Right lobe of liver (tissue), 6 donors: ENCODE measurements around the gene RECK. TPM values are rescaled to one million over a fixed set of nuclear protein-coding genes. Genes with fewer than 3 reads are reported as not detected.

Source experiments
- ATAC-seq, 4 donors: fragments of 200-7000 bp; cut with Tn5 transposase; one replicate each; pipeline ENCODE4 v1.9.1; 2020; ENCODE audit warnings: mild to moderate bottlenecking in 4 of 4, moderate library complexity in 4 of 4
- DNase-seq, 3 donors: peaks; one replicate each; pipeline ENCODE4 v3.0.0-alpha.2; 2020
- H3K27ac ChIP-seq, 3 donors: fragments of 200-600 bp; one replicate each; pipeline ENCODE4 v1.8.0; 2022
- H3K27me3 ChIP-seq, 2 donors: fragments of 200-600 bp; one replicate each; pipeline ENCODE4 v1.8.0; 2022
- H3K36me3 ChIP-seq, 4 donors: fragments of 200-600 bp; sonication (generic) in 1 of 4; one replicate each; pipeline versions ENCODE4 v1.5.1 to v1.8.0; 2017 to 2022; ENCODE audit warnings: control low read depth in 1 of 4
- H3K4me1 ChIP-seq, 4 donors: fragments of 200-600 bp; sonication (generic) in 1 of 4; one replicate each; pipeline versions ENCODE4 v1.5.1 to v1.8.0; 2017 to 2022; ENCODE audit warnings: control low read depth in 1 of 4
- H3K4me3 ChIP-seq, 3 donors: fragments of 200-600 bp; one replicate each; pipeline ENCODE4 v1.8.0; 2022
- H3K9me3 ChIP-seq, 4 donors: fragments of 200-600 bp; sonication (generic) in 1 of 4; one replicate each; pipeline versions ENCODE4 v1.5.1 to v1.8.0; 2017 to 2022; ENCODE audit warnings: control low read depth in 1 of 4
- POLR2A ChIP-seq: fragments of 450-650 bp; IDR thresholded peaks from one replicate; pipeline ENCODE4 v1.6.1; 2017; ENCODE audit warnings: antibody characterized with exemption, mild to moderate bottlenecking
- WGBS: methylation state at CpG from one replicate; pipeline ENCODE4 v1.1.6; 2018; ENCODE audit warnings: low coverage, low lambda C conversion rate; ENCODE audit not compliant: insufficient coverage; ENCODE audit errors: missing lambda C conversion rate; 5-methylcytosine and 5-hydroxymethylcytosine counted together
- intact Hi-C, 2 donors: fragments of 100-400 bp; cut with DNase I; formaldehyde crosslinking; loops; one replicate each; pipeline versions ENCODE4 v1.11.2 to v1.14.1; 2022
- total RNA-seq, 6 experiments: library from RNA; depleted of rRNA in 2 of 6; stranded (reverse); fragments of >200 nt in 2 of 6; fragmentation: NEBNext Ultra II Directional in 3 of 6; extraction: Animal tissue kit (Norgen Biotek cat#: 25700) in 3 of 6; gene quantifications; one replicate each; pipeline versions ENCODE4 v1.1.0 to v1.2.4, GENCODE V29; 2016 to 2023
- TF ChIP-seq, protein P1 (sequence below), 4 donors: fragments of 200-600 bp in 3 of 4; fragments of 450-650 bp in 1 of 4; IDR thresholded peaks; one replicate each; pipeline versions ENCODE4 v1.5.1 to v1.8.0; 2016 to 2022; ENCODE audit warnings: antibody characterized with exemption in 4 of 4, mild to moderate bottlenecking in 2 of 4
- donor health status: DM: no; HTN: yes; CAD: no.
- donor health status: DM: no; HTN: no; CAD: no.
- donor health status: DM: no; HTN: no; CAD: no.
- donor health status: DM: no; HTN: yes; CAD: no.
- donor health status: DM: no; HTN: yes; CAD: no.

RECK gene
- total RNA-seq, 6 experiments from 2014 or later, result 2.0 to 6.2 (median 2.6) TPM

DNA sequence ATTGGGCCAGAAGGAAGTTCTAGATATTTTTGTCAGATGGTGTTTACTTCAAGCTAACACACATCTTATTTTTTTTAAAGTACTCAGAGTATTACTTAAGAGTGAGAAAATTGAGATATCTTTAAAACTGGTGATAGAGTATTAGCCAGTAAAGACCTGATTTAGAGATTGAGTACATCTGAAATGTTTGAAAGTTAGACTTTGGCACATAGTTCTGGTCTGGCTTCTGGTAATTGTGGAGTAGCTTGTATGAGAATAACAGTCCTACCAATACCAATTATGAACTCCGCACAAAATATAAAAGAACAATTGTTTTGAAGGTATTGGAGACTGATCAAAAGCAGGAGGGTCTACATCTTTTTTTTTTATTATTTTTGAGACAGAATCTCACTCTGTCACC lies 55.3 kb downstream of the RECK start:
- H3K27me3 ChIP-seq, result no peaks in the 10 kb centered on the region
- no peak overlapping the region for H3K4me3 ChIP-seq
- peaks cover 0 to 28% (median 10%) of the 10 kb centered on the region in 4 donors for H3K4me1 ChIP-seq
- DNase-seq (no peak), ATAC-seq (peak; percentile 47 to 52 (median 50))
- 50% methylated on average over 1 of the region's 1 CpG for WGBS
- no peaks in the 10 kb centered on the region for H3K9me3 ChIP-seq
- intact Hi-C loops, result no loop called here
- TF ChIP-seq, protein P1, sequence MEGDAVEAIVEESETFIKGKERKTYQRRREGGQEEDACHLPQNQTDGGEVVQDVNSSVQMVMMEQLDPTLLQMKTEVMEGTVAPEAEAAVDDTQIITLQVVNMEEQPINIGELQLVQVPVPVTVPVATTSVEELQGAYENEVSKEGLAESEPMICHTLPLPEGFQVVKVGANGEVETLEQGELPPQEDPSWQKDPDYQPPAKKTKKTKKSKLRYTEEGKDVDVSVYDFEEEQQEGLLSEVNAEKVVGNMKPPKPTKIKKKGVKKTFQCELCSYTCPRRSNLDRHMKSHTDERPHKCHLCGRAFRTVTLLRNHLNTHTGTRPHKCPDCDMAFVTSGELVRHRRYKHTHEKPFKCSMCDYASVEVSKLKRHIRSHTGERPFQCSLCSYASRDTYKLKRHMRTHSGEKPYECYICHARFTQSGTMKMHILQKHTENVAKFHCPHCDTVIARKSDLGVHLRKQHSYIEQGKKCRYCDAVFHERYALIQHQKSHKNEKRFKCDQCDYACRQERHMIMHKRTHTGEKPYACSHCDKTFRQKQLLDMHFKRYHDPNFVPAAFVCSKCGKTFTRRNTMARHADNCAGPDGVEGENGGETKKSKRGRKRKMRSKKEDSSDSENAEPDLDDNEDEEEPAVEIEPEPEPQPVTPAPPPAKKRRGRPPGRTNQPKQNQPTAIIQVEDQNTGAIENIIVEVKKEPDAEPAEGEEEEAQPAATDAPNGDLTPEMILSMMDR (IDR thresholded peaks at IDR 0.05), result no peak
- TF ChIP-seq POLR2A, result no peak
- H3K27ac ChIP-seq, result peak overlapping the region in 1 of 3 donors; percentile 8
- no peaks in the 10 kb centered on the region for H3K36me3 ChIP-seq

DNA sequence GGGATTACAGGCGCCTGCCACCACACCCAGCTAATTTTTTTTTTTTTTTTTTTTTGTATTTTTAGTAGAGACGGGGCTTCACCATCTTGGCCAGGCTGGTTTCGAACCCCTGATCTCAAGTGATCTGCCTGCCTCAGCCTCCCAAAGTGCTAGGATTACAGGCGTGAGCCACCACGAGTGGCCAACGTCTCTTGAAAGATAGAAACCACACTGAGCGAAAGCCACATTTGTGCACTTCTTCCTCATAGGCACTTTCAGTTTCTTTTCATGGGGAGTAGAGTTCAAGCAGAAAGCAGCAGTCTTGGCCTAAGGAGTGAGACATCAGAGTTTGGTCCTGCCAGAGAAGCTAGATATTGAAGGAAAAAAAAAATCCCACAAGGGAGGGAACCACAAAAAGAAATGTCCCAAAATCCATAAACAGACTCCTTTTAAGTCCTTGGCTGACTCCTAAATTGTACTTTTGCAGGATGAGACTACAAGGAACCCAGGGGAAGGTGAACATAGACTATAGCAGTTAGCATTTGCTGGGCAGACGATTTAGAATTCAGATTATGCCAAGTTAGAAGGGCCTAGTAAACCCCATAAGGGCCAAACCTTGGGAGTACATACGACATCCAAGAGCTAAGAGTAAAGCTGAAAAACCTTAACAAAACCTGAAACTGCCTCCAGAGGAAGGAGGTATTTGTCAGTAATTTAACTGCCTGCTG lies 55.9 kb downstream of the RECK start:
- intact Hi-C loops, result no loop called here
- peak; percentile 57 to 74 (median 68) for ATAC-seq
- no peaks in the 10 kb centered on the region for H3K9me3 ChIP-seq
- H3K4me3 ChIP-seq, result no peak overlapping the region
- no peaks in the 10 kb centered on the region for H3K36me3 ChIP-seq
- WGBS, result 63% methylated on average over 9 of the region's 9 CpGs
- H3K27me3 ChIP-seq, result no peaks in the 10 kb centered on the region
- H3K4me1 ChIP-seq, result peaks cover 0 to 28% (median 10%) of the 10 kb centered on the region in 4 donors
- H3K27ac ChIP-seq, result peak overlapping the region in 2 of 3 donors; percentile 11 to 33
- DNase-seq, result no peak
- no peak for TF ChIP-seq POLR2A
- TF ChIP-seq, protein P1 (IDR thresholded peaks at IDR 0.05), result no peak

DNA sequence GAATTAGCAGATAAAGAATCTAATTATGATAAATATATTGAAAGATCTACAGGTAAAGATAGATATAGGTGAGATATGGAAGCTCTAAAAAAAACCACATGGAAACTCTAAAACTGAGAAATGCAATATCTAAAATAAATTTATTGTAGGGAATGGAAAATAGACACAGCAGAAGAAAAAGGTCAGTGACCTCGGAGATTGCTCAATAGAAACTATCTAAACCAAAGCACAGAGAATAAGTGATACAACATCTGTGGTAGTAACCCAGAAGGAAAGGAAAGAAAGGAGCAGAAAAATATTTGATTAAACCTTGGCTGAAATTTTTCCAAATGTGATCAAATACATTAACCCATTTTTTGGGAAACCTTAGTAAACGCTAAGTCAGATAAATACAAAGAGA lies 56.7 kb downstream of the RECK start:
- ATAC-seq, result peak; percentile 60 to 76 (median 68)
- TF ChIP-seq, protein P1 (IDR thresholded peaks at IDR 0.05), result no peak
- no peak for TF ChIP-seq POLR2A

GRCh38 chr9:36099718-36100117 lies 63.0 kb downstream of the RECK start:
- TF ChIP-seq POLR2A, result no peak
- TF ChIP-seq, protein P1 (IDR thresholded peaks at IDR 0.05), result no peak
- 85% methylated on average over 1 of the region's 1 CpG for WGBS
- no peaks in the 10 kb centered on the region for H3K27me3 ChIP-seq
- H3K27ac ChIP-seq, result no peak overlapping the region
- DNase-seq (no peak), ATAC-seq (no peak)
- no peak overlapping the region for H3K4me3 ChIP-seq
- peaks cover 0 to 15% (median 0%) of the 10 kb centered on the region in 4 donors for H3K4me1 ChIP-seq
- no peaks in the 10 kb centered on the region for H3K9me3 ChIP-seq
- H3K36me3 ChIP-seq, result no peaks in the 10 kb centered on the region
- intact Hi-C loops, result no loop called here

More for the DNA sequence above, 56.7 kb downstream of the RECK start:
- intact Hi-C loops, result no loop called here
- Histone ChIP-seq H3K4me1 (peaks cover 0 to 28% (median 10%) of the 10 kb centered on the region in 4 donors), H3K27ac (peak overlapping the region in 1 of 3 donors; percentile 33), H3K36me3 (no peaks in the 10 kb centered on the region), H3K9me3 (no peaks in the 10 kb centered on the region), H3K27me3 (no peaks in the 10 kb centered on the region), H3K4me3 (no peak overlapping the region)
- WGBS, result 14% methylated on average over 2 of the region's 2 CpGs
- DNase-seq, result no peak
